Transverse colon (tissue), 3 donors: Measurements from ENCODE around the gene SUCLG2.

Source experiments
- POLR2A ChIP-seq: fragments of 450-650 bp; IDR thresholded peaks from one replicate; pipeline ENCODE4 v1.6.1; 2016; ENCODE audit warnings: antibody characterized with exemption, mild to moderate bottlenecking, moderate library complexity
- TF ChIP-seq, protein P1 (sequence below), 5 experiments: fragments of 200-600 bp in 3 of 5; fragments of 450-650 bp in 2 of 5; sonication (generic) in 3 of 5; IDR thresholded peaks; 1 replicate in 2 of 5; 2 replicates in 3 of 5; pipeline ENCODE4 v1.5.1; 2016 to 2017; ENCODE audit warnings: antibody characterized with exemption in 5 of 5, inconsistent platforms in 3 of 5, mild to moderate bottlenecking in 2 of 5, moderate library complexity in 1 of 5

DNA sequence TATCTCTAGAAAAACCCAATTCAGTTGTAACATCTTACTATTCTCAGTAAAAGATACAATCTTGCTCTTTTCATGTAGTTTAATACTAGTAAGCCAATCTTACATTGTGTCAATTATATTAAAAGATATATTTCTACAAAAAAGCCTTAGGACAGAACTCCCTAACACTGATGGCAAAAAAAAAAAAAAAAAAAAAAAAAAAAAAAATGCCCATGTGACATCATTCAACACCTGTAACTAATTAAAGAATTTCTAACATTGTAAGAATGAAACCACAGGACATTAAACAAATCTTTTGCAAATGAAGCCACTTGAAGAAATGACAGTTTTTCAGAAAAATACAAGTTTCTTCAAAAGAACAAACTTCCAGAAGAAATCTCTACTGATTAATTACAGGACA, 119.8 kb downstream of the SUCLG2 start:
- no peak for TF ChIP-seq POLR2A
- TF ChIP-seq, protein P1, sequence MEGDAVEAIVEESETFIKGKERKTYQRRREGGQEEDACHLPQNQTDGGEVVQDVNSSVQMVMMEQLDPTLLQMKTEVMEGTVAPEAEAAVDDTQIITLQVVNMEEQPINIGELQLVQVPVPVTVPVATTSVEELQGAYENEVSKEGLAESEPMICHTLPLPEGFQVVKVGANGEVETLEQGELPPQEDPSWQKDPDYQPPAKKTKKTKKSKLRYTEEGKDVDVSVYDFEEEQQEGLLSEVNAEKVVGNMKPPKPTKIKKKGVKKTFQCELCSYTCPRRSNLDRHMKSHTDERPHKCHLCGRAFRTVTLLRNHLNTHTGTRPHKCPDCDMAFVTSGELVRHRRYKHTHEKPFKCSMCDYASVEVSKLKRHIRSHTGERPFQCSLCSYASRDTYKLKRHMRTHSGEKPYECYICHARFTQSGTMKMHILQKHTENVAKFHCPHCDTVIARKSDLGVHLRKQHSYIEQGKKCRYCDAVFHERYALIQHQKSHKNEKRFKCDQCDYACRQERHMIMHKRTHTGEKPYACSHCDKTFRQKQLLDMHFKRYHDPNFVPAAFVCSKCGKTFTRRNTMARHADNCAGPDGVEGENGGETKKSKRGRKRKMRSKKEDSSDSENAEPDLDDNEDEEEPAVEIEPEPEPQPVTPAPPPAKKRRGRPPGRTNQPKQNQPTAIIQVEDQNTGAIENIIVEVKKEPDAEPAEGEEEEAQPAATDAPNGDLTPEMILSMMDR (IDR thresholded peaks at IDR 0.05): no peak
